ENCODE measurements around the gene STK39. TPM values are rescaled to one million over a fixed set of nuclear protein-coding genes. Genes with fewer than 3 reads are reported as not detected.
A peak's percentile ranks its signal among the peaks of the same experiment; 100 is the strongest.

The STK39 gene
- total RNA-seq, 4 donors from 2014 or later: 6.4 to 9.0 (median 6.7) TPM

DNA sequence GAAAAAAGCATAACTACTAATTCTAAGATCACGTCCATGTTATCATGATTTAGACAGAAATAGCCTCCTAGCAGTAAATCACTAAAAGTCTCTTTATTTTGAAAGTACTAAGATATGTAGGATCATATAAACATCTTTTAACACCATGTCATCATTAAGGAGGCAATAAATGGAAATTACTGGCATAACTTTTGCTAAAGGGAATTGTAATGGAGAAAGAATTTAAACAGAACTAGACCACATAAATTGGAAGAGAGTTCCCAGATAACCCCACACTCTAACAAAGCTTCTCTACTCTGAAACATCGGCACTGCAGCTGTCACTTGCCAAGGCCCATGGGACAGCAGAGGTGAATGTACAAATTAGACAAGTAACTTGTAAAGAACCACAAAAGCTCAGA is 29.5 kb downstream of the STK39 start:
- Histone ChIP-seq H3K27ac (no peak overlapping the region), H3K9me3 (no peaks in the 10 kb centered on the region), H3K4me1 (peaks cover 8 to 10% of the 10 kb centered on the region in 2 donors), H3K4me3 (replicated peaks in 1 of 3) (no peak overlapping the region), H3K36me3 (no peaks in the 10 kb centered on the region), H3K27me3 (no peaks in the 10 kb centered on the region)
- TF ChIP-seq POLR2A (IDR thresholded peaks at IDR 0.05): no peak
- TF ChIP-seq, protein P1, sequence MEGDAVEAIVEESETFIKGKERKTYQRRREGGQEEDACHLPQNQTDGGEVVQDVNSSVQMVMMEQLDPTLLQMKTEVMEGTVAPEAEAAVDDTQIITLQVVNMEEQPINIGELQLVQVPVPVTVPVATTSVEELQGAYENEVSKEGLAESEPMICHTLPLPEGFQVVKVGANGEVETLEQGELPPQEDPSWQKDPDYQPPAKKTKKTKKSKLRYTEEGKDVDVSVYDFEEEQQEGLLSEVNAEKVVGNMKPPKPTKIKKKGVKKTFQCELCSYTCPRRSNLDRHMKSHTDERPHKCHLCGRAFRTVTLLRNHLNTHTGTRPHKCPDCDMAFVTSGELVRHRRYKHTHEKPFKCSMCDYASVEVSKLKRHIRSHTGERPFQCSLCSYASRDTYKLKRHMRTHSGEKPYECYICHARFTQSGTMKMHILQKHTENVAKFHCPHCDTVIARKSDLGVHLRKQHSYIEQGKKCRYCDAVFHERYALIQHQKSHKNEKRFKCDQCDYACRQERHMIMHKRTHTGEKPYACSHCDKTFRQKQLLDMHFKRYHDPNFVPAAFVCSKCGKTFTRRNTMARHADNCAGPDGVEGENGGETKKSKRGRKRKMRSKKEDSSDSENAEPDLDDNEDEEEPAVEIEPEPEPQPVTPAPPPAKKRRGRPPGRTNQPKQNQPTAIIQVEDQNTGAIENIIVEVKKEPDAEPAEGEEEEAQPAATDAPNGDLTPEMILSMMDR (IDR thresholded peaks at IDR 0.05): no peak
- WGBS, 2 donors: 84 to 93% methylated on average over 2 of the region's 2 CpGs
- intact Hi-C loops (cut with DNase I): no loop called here
- DNase-seq: no peak

GRCh38 chr2:168216351-168217005 is 30.9 kb downstream of the STK39 start:
- Histone ChIP-seq H3K4me3 (replicated peaks in 1 of 3) (no peak overlapping the region), H3K4me1 (peaks cover 14 to 16% of the 10 kb centered on the region in 2 donors), H3K36me3 (no peaks in the 10 kb centered on the region), H3K9me3 (no peaks in the 10 kb centered on the region), H3K27ac (no peak overlapping the region), H3K27me3 (no peaks in the 10 kb centered on the region)
- WGBS, 2 donors: 65 to 69% methylated on average over 12 of the region's 12 CpGs
- intact Hi-C loops (cut with DNase I): no loop called here
- peak in 1 of 2 donors; percentile 16 for DNase-seq
- TF ChIP-seq, protein P1 (IDR thresholded peaks at IDR 0.05): no peak

- no peaks in the 10 kb centered on the region for H3K36me3 ChIP-seq
- no peaks in the 10 kb centered on the region for H3K27me3 ChIP-seq
- intact Hi-C loops (cut with DNase I): no loop called here
- TF ChIP-seq POLR2A (IDR thresholded peaks at IDR 0.05): no peak
- TF ChIP-seq, protein P1 (IDR thresholded peaks at IDR 0.05): no peak
- H3K27ac ChIP-seq: no peak overlapping the region
- peaks cover 14 to 19% of the 10 kb centered on the region in 2 donors for H3K4me1 ChIP-seq
- H3K4me3 ChIP-seq (replicated peaks in 1 of 3): no peak overlapping the region
- 78% methylated on average over 1 of the region's 1 CpG for WGBS, 2 donors
- no peak for DNase-seq
- no peaks in the 10 kb centered on the region for H3K9me3 ChIP-seq
Measured at GRCh38 chr2:168215813-168216212, 31.6 kb downstream of the STK39 start.

GRCh38 chr2:168212866-168213265 is 34.5 kb downstream of the STK39 start:
- no peak for DNase-seq
- Histone ChIP-seq H3K27ac (no peak overlapping the region), H3K4me3 (replicated peaks in 1 of 3) (no peak overlapping the region), H3K36me3 (no peaks in the 10 kb centered on the region), H3K4me1 (peaks cover 14 to 19% of the 10 kb centered on the region in 2 donors), H3K9me3 (no peaks in the 10 kb centered on the region), H3K27me3 (no peaks in the 10 kb centered on the region)
- no peak for TF ChIP-seq POLR2A (IDR thresholded peaks at IDR 0.05)
- TF ChIP-seq, protein P1 (IDR thresholded peaks at IDR 0.05): no peak
- 90 to 91% methylated on average over 3 of the region's 3 CpGs for WGBS, 2 donors
- intact Hi-C loops (cut with DNase I): no loop called here

DNA sequence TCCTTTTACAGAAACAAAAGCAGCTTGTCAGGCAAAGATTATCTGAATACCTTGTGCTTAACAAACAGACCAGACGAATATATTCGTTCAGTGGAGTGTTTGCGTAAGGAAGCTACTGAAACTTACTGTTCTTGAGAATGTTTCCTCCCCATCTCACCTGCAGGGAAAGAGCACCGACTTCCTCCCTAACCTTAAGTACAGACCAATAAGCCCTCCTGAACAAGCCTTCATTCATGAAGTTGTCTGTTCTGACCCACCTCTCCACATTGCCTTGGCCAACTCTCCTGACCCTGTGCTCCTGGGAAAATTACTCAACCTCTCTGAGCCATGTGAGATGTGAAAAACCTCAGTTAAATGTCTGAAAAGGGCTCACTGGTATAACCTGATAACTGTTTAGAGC is 35.2 kb downstream of the STK39 start:
- Histone ChIP-seq H3K9me3 (no peaks in the 10 kb centered on the region), H3K36me3 (no peaks in the 10 kb centered on the region), H3K4me1 (peaks cover 14 to 19% of the 10 kb centered on the region in 2 donors), H3K27me3 (no peaks in the 10 kb centered on the region), H3K4me3 (replicated peaks in 1 of 3) (no peak overlapping the region), H3K27ac (no peak overlapping the region)
- intact Hi-C loops (cut with DNase I): no loop called here
- TF ChIP-seq, protein P1 (IDR thresholded peaks at IDR 0.05): no peak
- TF ChIP-seq POLR2A (IDR thresholded peaks at IDR 0.05): no peak
- 49 to 53% methylated on average over 4 of the region's 4 CpGs for WGBS, 2 donors
- DNase-seq: no peak
